ENCODE results near the gene PPM1J.

DNA sequence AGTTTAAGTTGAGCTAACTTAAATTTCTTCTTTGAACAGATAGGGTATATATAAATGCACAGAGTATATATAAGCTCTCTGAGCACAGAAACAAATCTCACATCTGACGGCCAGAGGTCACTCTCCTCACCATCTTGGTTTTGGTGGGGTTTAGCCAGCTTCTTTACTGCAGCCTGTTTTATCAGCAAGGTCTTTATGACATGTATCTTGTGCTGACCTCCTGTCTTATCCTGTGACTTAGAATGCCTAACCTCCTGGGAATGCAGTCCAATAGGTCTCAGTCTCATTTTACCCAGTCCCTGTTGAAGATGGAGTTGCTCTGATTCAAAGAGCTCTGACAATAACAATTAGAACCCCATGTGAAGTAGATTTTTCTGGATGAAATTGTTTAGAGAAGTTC, 42.3 kb downstream of the PPM1J start:
- TF ChIP-seq, protein P1, sequence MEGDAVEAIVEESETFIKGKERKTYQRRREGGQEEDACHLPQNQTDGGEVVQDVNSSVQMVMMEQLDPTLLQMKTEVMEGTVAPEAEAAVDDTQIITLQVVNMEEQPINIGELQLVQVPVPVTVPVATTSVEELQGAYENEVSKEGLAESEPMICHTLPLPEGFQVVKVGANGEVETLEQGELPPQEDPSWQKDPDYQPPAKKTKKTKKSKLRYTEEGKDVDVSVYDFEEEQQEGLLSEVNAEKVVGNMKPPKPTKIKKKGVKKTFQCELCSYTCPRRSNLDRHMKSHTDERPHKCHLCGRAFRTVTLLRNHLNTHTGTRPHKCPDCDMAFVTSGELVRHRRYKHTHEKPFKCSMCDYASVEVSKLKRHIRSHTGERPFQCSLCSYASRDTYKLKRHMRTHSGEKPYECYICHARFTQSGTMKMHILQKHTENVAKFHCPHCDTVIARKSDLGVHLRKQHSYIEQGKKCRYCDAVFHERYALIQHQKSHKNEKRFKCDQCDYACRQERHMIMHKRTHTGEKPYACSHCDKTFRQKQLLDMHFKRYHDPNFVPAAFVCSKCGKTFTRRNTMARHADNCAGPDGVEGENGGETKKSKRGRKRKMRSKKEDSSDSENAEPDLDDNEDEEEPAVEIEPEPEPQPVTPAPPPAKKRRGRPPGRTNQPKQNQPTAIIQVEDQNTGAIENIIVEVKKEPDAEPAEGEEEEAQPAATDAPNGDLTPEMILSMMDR (IDR thresholded peaks at IDR 0.05): no peak
- TF ChIP-seq POLR2A (IDR thresholded peaks at IDR 0.05; ENCODE audit: low read depth) (no peak), EP300 (IDR thresholded peaks at IDR 0.05) (no peak)

Measured in esophagus muscularis mucosa (tissue), 4 donors.